GM12878 (cell line): ENCODE measurements around the gene MAP2K4. TPM values are rescaled to one million over a fixed set of nuclear protein-coding genes. Genes with fewer than 3 reads are reported as not detected.
A peak's percentile ranks its signal among the peaks of the same experiment; 100 is the strongest.

Source experiments
- ATF7 ChIP-seq: fragments of 450-650 bp; IDR thresholded peaks from 2 replicates; pipeline ENCODE4 v1.6.1; 2016; ENCODE audit warnings: low read depth, mild to moderate bottlenecking
- BACH1 ChIP-seq: fragments of 450-650 bp; IDR thresholded peaks from 2 replicates; pipeline ENCODE4 v1.6.1; 2017; ENCODE audit warnings: mild to moderate bottlenecking, borderline replicate concordance
- DPF2 ChIP-seq: fragments of 450-650 bp; IDR thresholded peaks from 2 replicates; pipeline ENCODE4 v1.6.1; 2017; ENCODE audit warnings: mild to moderate bottlenecking
- GATAD2B ChIP-seq: fragments of 450-650 bp; conservative IDR thresholded peaks from 2 replicates; pipeline ENCODE4 v1.6.1; 2017; ENCODE audit warnings: low read depth, mild to moderate bottlenecking, moderate library complexity
- HCFC1 ChIP-seq: fragments of 150-350 bp; IDR thresholded peaks from 2 replicates; pipeline ENCODE4 v1.6.1; 2014; ENCODE audit warnings: low read length
- HDAC2 ChIP-seq: fragments of 200-600 bp; sonication (generic); IDR thresholded peaks from 2 replicates; pipeline ENCODE4 v1.6.1; 2017
- HDAC6 ChIP-seq: fragments of 200-600 bp; sonication (generic); IDR thresholded peaks from one replicate; pipeline ENCODE4 v1.8.0; 2017; ENCODE audit warnings: antibody characterized with exemption; ENCODE audit not compliant: unreplicated experiment
- IKZF1 ChIP-seq: fragments of 450-650 bp; conservative IDR thresholded peaks from 2 replicates; pipeline ENCODE4 v1.6.1; 2017; ENCODE audit warnings: antibody characterized with exemption, mild to moderate bottlenecking
- JUND ChIP-seq: IDR thresholded peaks from 2 replicates; pipeline ENCODE4 v1.6.1; 2012; ENCODE audit warnings: low read depth, mild to moderate bottlenecking, low read length, improper control_type of control experiment, moderate library complexity
- KLF5 ChIP-seq: fragments of 450-650 bp; IDR thresholded peaks from 2 replicates; pipeline ENCODE4 v1.6.1; 2014; ENCODE audit warnings: mild to moderate bottlenecking; ENCODE audit not compliant: partially characterized antibody
- LARP7 ChIP-seq: fragments of 450-650 bp; IDR thresholded peaks from 2 replicates; pipeline ENCODE4 v1.6.1; 2017; ENCODE audit warnings: mild to moderate bottlenecking
- NFXL1 ChIP-seq: fragments of 450-650 bp; IDR thresholded peaks from 2 replicates; pipeline ENCODE4 v1.6.1; 2017; ENCODE audit warnings: antibody characterized with exemption, mild to moderate bottlenecking, borderline replicate concordance
- NFYA ChIP-seq: IDR thresholded peaks from 2 replicates; pipeline ENCODE4 v1.6.1; 2011; ENCODE audit warnings: low read depth, mild to moderate bottlenecking, low read length, improper control_type of control experiment, borderline replicate concordance
- PAX5 ChIP-seq: IDR thresholded peaks from 2 replicates; pipeline ENCODE4 v1.6.1; 2011; ENCODE audit warnings: low read depth, low read length, borderline replicate concordance
- POLR2A ChIP-seq: IDR thresholded peaks from 2 replicates; pipeline ENCODE4 v1.6.1; 2011; ENCODE audit warnings: low read depth, mild to moderate bottlenecking, low read length
- PRDM15 ChIP-seq: fragments of 450-650 bp; formaldehyde crosslinking; IDR thresholded peaks from 2 replicates; pipeline ENCODE4 v1.4.0; 2020; ENCODE audit warnings: mild to moderate bottlenecking, moderate library complexity
- RB1 ChIP-seq: fragments of 450-650 bp; formaldehyde crosslinking; IDR thresholded peaks from 2 replicates; pipeline ENCODE4 v1.6.1; 2017; ENCODE audit warnings: mild to moderate bottlenecking, borderline replicate concordance
- SREBF1 ChIP-seq: IDR thresholded peaks from 2 replicates; pipeline ENCODE4 v1.6.1; 2012; ENCODE audit warnings: mild to moderate bottlenecking, low read length
- TAF1 ChIP-seq: IDR thresholded peaks from 2 replicates; pipeline ENCODE4 v1.6.1; 2011; ENCODE audit warnings: mild to moderate bottlenecking, low read depth, low read length, borderline replicate concordance
- TCF12 ChIP-seq: IDR thresholded peaks from 2 replicates; pipeline ENCODE4 v1.6.1; 2011; ENCODE audit warnings: low read depth, mild to moderate bottlenecking, low read length
- ZBTB33 ChIP-seq: fragments of 450-650 bp; IDR thresholded peaks from 2 replicates; pipeline ENCODE4 v1.6.1; 2017; ENCODE audit warnings: mild to moderate bottlenecking
- ZSCAN29 ChIP-seq: fragments of 450-650 bp; IDR thresholded peaks from 2 replicates; pipeline ENCODE4 v1.6.1; 2017; ENCODE audit warnings: mild to moderate bottlenecking, moderate library complexity
- polyA plus RNA-seq, 11 experiments: library from polyadenylated mRNA; depleted of rRNA in 4 of 11; unstranded in 6 of 11; stranded (reverse) in 5 of 11; fragments of >200 nt; fragmentation: Nextera tagmentation in 4 of 11; fragmentation: Illumina TruSeq in 1 of 11; extraction: Ambion mirVana in 4 of 11; extraction: Trizol in 1 of 11; gene quantifications; 1 replicate in 1 of 11; 2 replicates in 10 of 11; pipeline versions ENCODE4 v1.2.1 to v1.2.3, GENCODE V29; 2011 to 2016; ENCODE audit warnings: inconsistent platforms in 2 of 11, missing spikeins in 2 of 11, low read depth in 1 of 11
- total RNA-seq, 4 experiments: library from RNA; depleted of rRNA in 3 of 4; stranded (reverse); fragments of >200 nt in 3 of 4; fragmentation: Illumina TruSeq in 1 of 4; extraction: Trizol in 1 of 4; gene quantifications; 2 replicates each; pipeline versions ENCODE4 v1.2.1 to v1.2.3, GENCODE V29; 2013 to 2021
- TF ChIP-seq, protein P1 (sequence below): fragments of 450-650 bp; formaldehyde crosslinking; IDR thresholded peaks from 2 replicates; pipeline ENCODE4 v1.5.0; 2022; ENCODE audit warnings: mild to moderate bottlenecking, missing genetic modification characterization

Gene MAP2K4
- total and polyA plus RNA-seq, 10 of the 15 experiments (the other 5 are each of a cell fraction or from before 2014, with no cell fraction given) = 5.4 to 34.1 (median 25.5) TPM

GRCh38 chr17:12020642-12021622, at the start of gene MAP2K4 (continued):
- TF ChIP-seq PRDM15 (CRISPR knock-in tag) (no peak), NFXL1 (no peak), TAF1 (peak; percentile 87), GATAD2B (peak; percentile 95), ATF7 (no peak), KLF5 (peak; percentile 42), PAX5 (peak; percentile 14; the same call in 1 of the 2 replicates), ZBTB33 (no peak), DPF2 (peak; percentile 84), IKZF1 (peak; percentile 80), HDAC2 (no peak), ZSCAN29 (peak; percentile 80), TCF12 (0 out of 2 replicates have a peak, but pooled peaks have one; percentile 18), POLR2A (peak; percentile 91), HDAC6 (peak; percentile 49), JUND (0 out of 2 replicates have a peak, but pooled peaks have one; percentile 7), SREBF1 (no peak), NFYA (no peak), BACH1 (peak; percentile 72), RB1 (peak; percentile 38; the same call in 1 of the 2 replicates), LARP7 (peak; percentile 89), HCFC1 (0 out of 2 replicates have a peak, but pooled peaks have one; percentile 18)
- TF ChIP-seq, protein P1, sequence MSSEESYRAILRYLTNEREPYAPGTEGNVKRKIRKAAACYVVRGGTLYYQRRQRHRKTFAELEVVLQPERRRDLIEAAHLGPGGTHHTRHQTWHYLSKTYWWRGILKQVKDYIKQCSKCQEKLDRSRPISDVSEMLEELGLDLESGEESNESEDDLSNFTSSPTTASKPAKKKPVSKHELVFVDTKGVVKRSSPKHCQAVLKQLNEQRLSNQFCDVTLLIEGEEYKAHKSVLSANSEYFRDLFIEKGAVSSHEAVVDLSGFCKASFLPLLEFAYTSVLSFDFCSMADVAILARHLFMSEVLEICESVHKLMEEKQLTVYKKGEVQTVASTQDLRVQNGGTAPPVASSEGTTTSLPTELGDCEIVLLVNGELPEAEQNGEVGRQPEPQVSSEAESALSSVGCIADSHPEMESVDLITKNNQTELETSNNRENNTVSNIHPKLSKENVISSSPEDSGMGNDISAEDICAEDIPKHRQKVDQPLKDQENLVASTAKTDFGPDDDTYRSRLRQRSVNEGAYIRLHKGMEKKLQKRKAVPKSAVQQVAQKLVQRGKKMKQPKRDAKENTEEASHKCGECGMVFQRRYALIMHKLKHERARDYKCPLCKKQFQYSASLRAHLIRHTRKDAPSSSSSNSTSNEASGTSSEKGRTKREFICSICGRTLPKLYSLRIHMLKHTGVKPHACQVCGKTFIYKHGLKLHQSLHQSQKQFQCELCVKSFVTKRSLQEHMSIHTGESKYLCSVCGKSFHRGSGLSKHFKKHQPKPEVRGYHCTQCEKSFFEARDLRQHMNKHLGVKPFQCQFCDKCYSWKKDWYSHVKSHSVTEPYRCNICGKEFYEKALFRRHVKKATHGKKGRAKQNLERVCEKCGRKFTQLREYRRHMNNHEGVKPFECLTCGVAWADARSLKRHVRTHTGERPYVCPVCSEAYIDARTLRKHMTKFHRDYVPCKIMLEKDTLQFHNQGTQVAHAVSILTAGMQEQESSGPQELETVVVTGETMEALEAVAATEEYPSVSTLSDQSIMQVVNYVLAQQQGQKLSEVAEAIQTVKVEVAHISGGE (CRISPR knock-in tag) = no peak
